VCaP (cell line): ENCODE data around the gene CIDEB.

Experiments
- H3K27ac ChIP-seq: fragments of 450-650 bp; 2 replicates; pipeline ENCODE4 v1.5.1; 2017
- CTCF ChIP-seq: fragments of 450-650 bp; conservative IDR thresholded peaks from 2 replicates; pipeline ENCODE4 v1.5.1; 2017; ENCODE audit warnings: mild to moderate bottlenecking, moderate library complexity

CIDEB gene

GRCh38 chr14:24256960-24257359, 50.8 kb downstream of the CIDEB start:
- no peak overlapping the region for H3K27ac ChIP-seq
- TF ChIP-seq CTCF = no peak

- no peak for TF ChIP-seq CTCF
- H3K27ac ChIP-seq = no peak overlapping the region
Observed at GRCh38 chr14:24255931-24256711, 51.7 kb downstream of the CIDEB start.

- no peak overlapping the region for H3K27ac ChIP-seq
Observed at GRCh38 chr14:24255438-24255837, 52.3 kb downstream of the CIDEB start.

More at GRCh38 chr14:24255438-24255837, 52.3 kb downstream of the CIDEB start:
- TF ChIP-seq CTCF = no peak
